GM19372 (cell line): Measurements from ENCODE around the gene ARL4A.

Experiments
- ATAC-seq: cut with Tn5 transposase; IDR thresholded peaks from one replicate; pipeline ENCODE4 v1.9.1; 2021; ENCODE audit warnings: mild to moderate bottlenecking, low read depth, moderate library complexity; ENCODE audit not compliant: unreplicated experiment

Gene ARL4A

GRCh38 chr7:12695965-12696364 lies 8.5 kb downstream of the ARL4A start:
- no peak for ATAC-seq

GRCh38 chr7:12699299-12699698 lies 11.9 kb downstream of the ARL4A start:
- no peak for ATAC-seq

- no peak for ATAC-seq
Measured at GRCh38 chr7:12701433-12701832, 14.0 kb downstream of the ARL4A start.

- ATAC-seq, result no peak
Measured at GRCh38 chr7:12703881-12704280, 16.4 kb downstream of the ARL4A start.

GRCh38 chr7:12705878-12706277 lies 18.4 kb downstream of the ARL4A start:
- ATAC-seq, result no peak

GRCh38 chr7:12706900-12707536 lies 19.6 kb downstream of the ARL4A start:
- no peak for ATAC-seq

- ATAC-seq, result no peak
Measured at GRCh38 chr7:12708314-12708713, 20.9 kb downstream of the ARL4A start.

GRCh38 chr7:12709726-12710502 lies 22.5 kb downstream of the ARL4A start:
- ATAC-seq, result no peak

GRCh38 chr7:12711124-12711523 lies 23.7 kb downstream of the ARL4A start:
- no peak for ATAC-seq

GRCh38 chr7:12712236-12712635 lies 24.8 kb downstream of the ARL4A start:
- no peak for ATAC-seq

GRCh38 chr7:12713625-12714378 lies 26.4 kb downstream of the ARL4A start:
- no peak for ATAC-seq

- no peak for ATAC-seq
Measured at GRCh38 chr7:12714379-12714737, 26.9 kb downstream of the ARL4A start.

- ATAC-seq, result no peak
Measured at GRCh38 chr7:12715372-12716133, 28.1 kb downstream of the ARL4A start.

GRCh38 chr7:12716134-12716681 lies 28.8 kb downstream of the ARL4A start:
- ATAC-seq, result no peak

GRCh38 chr7:12716722-12717121 lies 29.3 kb downstream of the ARL4A start:
- no peak for ATAC-seq

- no peak for ATAC-seq
Measured at GRCh38 chr7:12719141-12719919, 31.9 kb downstream of the ARL4A start.

- ATAC-seq, result no peak
Measured at GRCh38 chr7:12719981-12720865, 32.8 kb downstream of the ARL4A start.

GRCh38 chr7:12721286-12721830 lies 33.9 kb downstream of the ARL4A start:
- ATAC-seq, result no peak
